K562 (cell line): ENCODE results near the gene CSTPP1. TPM values are rescaled to one million over a fixed set of nuclear protein-coding genes. Genes with fewer than 3 reads are reported as not detected.

Experiments used
- FOXK2 ChIP-seq, 2 experiments: fragments of 450-650 bp; IDR thresholded peaks in 1 of 2; conservative IDR thresholded peaks in 1 of 2; 2 replicates each; pipeline ENCODE4 v1.6.1; 2016; ENCODE audit warnings: low read depth in 2 of 2, mild to moderate bottlenecking in 1 of 2
- POLR2AphosphoS2 ChIP-seq: IDR thresholded peaks from 2 replicates; pipeline ENCODE4 v1.6.1; 2012; ENCODE audit warnings: low read length, improper control_type of control experiment
- STAT5A ChIP-seq: IDR thresholded peaks from 2 replicates; pipeline ENCODE4 v1.6.1; 2012; ENCODE audit warnings: low read length, inconsistent platforms, borderline replicate concordance
- polyA plus RNA-seq, 8 experiments: library from polyadenylated mRNA; depleted of rRNA in 4 of 8; stranded (reverse) in 5 of 8; unstranded in 3 of 8; fragments of >200 nt; fragmentation: Nextera tagmentation in 2 of 8; fragmentation: Illumina TruSeq in 1 of 8; extraction: Ambion mirVana in 2 of 8; extraction: Trizol in 1 of 8; gene quantifications; 2 replicates each; pipeline versions ENCODE4 v1.2.1 to v1.2.3, GENCODE V29; 2011 to 2014; ENCODE audit warnings: inconsistent platforms in 1 of 8, missing spikeins in 1 of 8
- total RNA-seq, 7 experiments: library from RNA; depleted of rRNA in 6 of 7; stranded (reverse); fragments of >200 nt in 6 of 7; fragmentation: Illumina TruSeq in 2 of 7; extraction: Trizol in 2 of 7; gene quantifications; 2 replicates each; pipeline versions ENCODE4 v1.2.1 to v1.2.3, GENCODE V29; 2011 to 2021; ENCODE audit warnings: low replicate concordance in 1 of 7
- TF ChIP-seq, protein P1 (sequence below): fragments of 450-650 bp; IDR thresholded peaks from 2 replicates; pipeline ENCODE4 v1.6.1; 2016; ENCODE audit warnings: antibody characterized with exemption
- TF ChIP-seq, protein P2 (sequence below): fragments of 450-650 bp; formaldehyde crosslinking; IDR thresholded peaks from 2 replicates; pipeline ENCODE4 v1.4.0; 2020; ENCODE audit warnings: mild to moderate bottlenecking, mixed read lengths
- TF ChIP-seq, protein P3 (sequence below): fragments of 450-650 bp; IDR thresholded peaks from 2 replicates; pipeline ENCODE4 v1.6.1; 2018; ENCODE audit not compliant: partially characterized antibody

CSTPP1 gene
- total and polyA plus RNA-seq, 9 of the 15 experiments (the other 6 are each of a cell fraction or from before 2014, with no cell fraction given) = 6.5 to 17.8 (median 9.2) TPM

DNA sequence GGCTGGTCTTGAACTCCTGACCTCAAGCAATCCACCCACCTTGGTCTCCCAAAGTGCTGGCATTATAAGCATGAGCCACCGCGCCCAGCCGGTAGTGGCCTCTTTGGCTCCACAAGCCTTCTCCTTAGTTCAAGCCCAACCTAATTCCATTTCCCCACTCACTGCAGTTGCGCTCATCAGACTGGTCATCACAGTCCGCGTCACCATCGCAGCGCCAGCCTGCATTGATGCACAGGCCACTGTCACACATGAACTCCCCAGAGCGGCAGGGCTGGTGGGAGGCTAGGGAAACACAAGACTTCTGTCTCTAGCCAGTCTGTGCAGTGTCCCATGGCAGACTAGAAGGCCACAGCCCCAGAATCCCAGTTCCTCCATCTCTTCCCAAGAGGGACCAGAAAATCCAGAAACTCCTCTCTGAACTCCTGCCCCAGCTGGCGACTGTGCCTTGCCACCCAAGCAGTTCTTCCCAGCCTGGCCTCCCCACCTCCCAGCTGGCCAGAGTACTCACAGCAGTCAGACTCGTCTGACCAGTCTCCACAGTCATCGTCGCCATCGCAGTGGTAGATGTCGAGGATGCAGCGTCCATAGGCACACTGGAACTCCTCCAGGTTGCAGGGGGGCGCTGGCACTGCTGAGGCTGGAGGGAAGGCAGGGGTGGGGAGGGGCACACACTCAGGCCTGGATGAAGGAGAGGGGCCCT is 38.0 kb upstream of the CSTPP1 start (continued):
- TF ChIP-seq, protein P1, sequence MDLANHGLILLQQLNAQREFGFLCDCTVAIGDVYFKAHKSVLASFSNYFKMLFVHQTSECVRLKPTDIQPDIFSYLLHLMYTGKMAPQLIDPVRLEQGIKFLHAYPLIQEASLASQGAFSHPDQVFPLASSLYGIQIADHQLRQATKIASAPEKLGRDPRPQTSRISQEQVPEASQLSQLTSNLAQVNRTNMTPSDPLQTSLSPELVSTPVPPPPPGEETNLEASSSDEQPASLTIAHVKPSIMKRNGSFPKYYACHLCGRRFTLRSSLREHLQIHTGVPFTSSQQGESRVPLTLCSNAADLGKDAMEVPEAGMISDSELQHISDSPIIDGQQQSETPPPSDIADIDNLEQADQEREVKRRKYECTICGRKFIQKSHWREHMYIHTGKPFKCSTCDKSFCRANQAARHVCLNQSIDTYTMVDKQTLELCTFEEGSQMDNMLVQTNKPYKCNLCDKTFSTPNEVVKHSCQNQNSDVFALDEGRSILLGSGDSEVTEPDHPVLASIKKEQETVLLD = no peak
- TF ChIP-seq, protein P2, sequence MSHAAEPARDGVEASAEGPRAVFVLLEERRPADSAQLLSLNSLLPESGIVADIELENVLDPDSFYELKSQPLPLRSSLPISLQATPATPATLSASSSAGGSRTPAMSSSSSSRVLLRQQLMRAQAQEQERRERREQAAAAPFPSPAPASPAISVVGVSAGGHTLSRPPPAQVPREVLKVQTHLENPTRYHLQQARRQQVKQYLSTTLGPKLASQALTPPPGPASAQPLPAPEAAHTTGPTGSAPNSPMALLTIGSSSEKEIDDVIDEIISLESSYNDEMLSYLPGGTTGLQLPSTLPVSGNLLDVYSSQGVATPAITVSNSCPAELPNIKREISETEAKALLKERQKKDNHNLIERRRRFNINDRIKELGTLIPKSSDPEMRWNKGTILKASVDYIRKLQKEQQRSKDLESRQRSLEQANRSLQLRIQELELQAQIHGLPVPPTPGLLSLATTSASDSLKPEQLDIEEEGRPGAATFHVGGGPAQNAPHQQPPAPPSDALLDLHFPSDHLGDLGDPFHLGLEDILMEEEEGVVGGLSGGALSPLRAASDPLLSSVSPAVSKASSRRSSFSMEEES (CRISPR knock-in tag) = no peak
- TF ChIP-seq STAT5A (no peak), POLR2AphosphoS2 (no peak), FOXK2 (conservative IDR thresholded peaks at IDR 0.05 in 1 of 2, IDR thresholded peaks at IDR 0.05 in 1 of 2; ENCODE audit: low read depth in 2 of 2) (no peak)
- TF ChIP-seq, protein P3, sequence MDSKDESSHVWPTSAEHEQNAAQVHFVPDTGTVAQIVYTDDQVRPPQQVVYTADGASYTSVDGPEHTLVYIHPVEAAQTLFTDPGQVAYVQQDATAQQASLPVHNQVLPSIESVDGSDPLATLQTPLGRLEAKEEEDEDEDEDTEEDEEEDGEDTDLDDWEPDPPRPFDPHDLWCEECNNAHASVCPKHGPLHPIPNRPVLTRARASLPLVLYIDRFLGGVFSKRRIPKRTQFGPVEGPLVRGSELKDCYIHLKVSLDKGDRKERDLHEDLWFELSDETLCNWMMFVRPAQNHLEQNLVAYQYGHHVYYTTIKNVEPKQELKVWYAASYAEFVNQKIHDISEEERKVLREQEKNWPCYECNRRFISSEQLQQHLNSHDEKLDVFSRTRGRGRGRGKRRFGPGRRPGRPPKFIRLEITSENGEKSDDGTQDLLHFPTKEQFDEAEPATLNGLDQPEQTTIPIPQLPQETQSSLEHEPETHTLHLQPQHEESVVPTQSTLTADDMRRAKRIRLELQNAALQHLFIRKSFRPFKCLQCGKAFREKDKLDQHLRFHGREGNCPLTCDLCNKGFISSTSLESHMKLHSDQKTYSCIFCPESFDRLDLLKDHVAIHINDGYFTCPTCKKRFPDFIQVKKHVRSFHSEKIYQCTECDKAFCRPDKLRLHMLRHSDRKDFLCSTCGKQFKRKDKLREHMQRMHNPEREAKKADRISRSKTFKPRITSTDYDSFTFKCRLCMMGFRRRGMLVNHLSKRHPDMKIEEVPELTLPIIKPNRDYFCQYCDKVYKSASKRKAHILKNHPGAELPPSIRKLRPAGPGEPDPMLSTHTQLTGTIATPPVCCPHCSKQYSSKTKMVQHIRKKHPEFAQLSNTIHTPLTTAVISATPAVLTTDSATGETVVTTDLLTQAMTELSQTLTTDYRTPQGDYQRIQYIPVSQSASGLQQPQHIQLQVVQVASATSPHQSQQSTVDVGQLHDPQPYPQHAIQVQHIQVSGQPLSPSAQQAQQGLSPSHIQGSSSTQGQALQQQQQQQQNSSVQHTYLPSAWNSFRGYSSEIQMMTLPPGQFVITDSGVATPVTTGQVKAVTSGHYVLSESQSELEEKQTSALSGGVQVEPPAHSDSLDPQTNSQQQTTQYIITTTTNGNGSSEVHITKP = no peak
